Neural cell (in vitro differentiated cells): Measurements from ENCODE around the gene IGFBP4. TPM values are rescaled to one million over a fixed set of nuclear protein-coding genes. Genes with fewer than 3 reads are reported as not detected.

Source experiments
- H2AFZ ChIP-seq: fragments of 200-600, 300-800 bp; sonication (generic), shearing (Covaris generic); 2 replicates; pipeline ENCODE4 v1.6.0; 2014; ENCODE audit warnings: low read depth, mild to moderate bottlenecking, antibody characterized with exemption, low read length, moderate library complexity
- H3F3A ChIP-seq: fragments of 200-600 bp; shearing (Covaris generic); 2 replicates; pipeline ENCODE4 v1.6.1; 2016; ENCODE audit warnings: mild to moderate bottlenecking, moderate library complexity, mixed read lengths, antibody characterized with exemption, low read length; ENCODE audit not compliant: insufficient read depth, poor library complexity, severe bottlenecking
- H3K27ac ChIP-seq: fragments of 200-600, 300-800 bp; sonication (generic), shearing (Covaris generic); 2 replicates; pipeline ENCODE4 v1.5.1; 2014; ENCODE audit warnings: mild to moderate bottlenecking, low read length, moderate library complexity
- H3K27me3 ChIP-seq: fragments of 300-800, 200-600 bp; sonication (generic), shearing (Covaris generic); 2 replicates; pipeline ENCODE4 v1.6.0; 2014; ENCODE audit warnings: mild to moderate bottlenecking, low read depth, low read length, moderate library complexity; ENCODE audit not compliant: insufficient read depth
- H3K36me3 ChIP-seq: fragments of 300-800, 200-600 bp; sonication (generic), shearing (Covaris generic); 2 replicates; pipeline ENCODE4 v1.5.1; 2014; ENCODE audit warnings: mild to moderate bottlenecking, antibody characterized with exemption, low read length, moderate library complexity; ENCODE audit not compliant: insufficient read depth
- H3K4me2 ChIP-seq: fragments of 300-800, 200-600 bp; sonication (generic), shearing (Covaris generic); 2 replicates; pipeline ENCODE4 v1.6.0; 2014; ENCODE audit warnings: mild to moderate bottlenecking, low read length
- H3K4me3 ChIP-seq: fragments of 300-800, 200-600 bp; sonication (generic), shearing (Covaris generic); 2 replicates; pipeline ENCODE4 v1.5.1; 2014; ENCODE audit warnings: mild to moderate bottlenecking, low read length, moderate library complexity
- H3K79me2 ChIP-seq: fragments of 200-600 bp; shearing (Covaris generic); replicated peaks from 2 replicates; pipeline ENCODE4 v1.6.0; 2014; ENCODE audit warnings: mild to moderate bottlenecking, low read length, moderate library complexity; ENCODE audit not compliant: insufficient read depth
- H3K9ac ChIP-seq: fragments of 300-800, 200-600 bp; sonication (generic), shearing (Covaris generic); 2 replicates; pipeline ENCODE4 v1.6.1; 2016; ENCODE audit warnings: mild to moderate bottlenecking, low read length, mixed read lengths
- H3K9me2 ChIP-seq: fragments of 200-600 bp; shearing (Covaris generic); 2 replicates; pipeline ENCODE4 v1.6.1; 2016; ENCODE audit warnings: mild to moderate bottlenecking, low read length, mixed read lengths; ENCODE audit not compliant: insufficient read depth
- H3K9me3 ChIP-seq: fragments of 200-600, 300-800 bp; sonication (generic), shearing (Covaris generic); 2 replicates; pipeline ENCODE4 v1.6.1; 2016; ENCODE audit warnings: mild to moderate bottlenecking, mixed run types, low read length, moderate library complexity, mixed read lengths
- H4K20me1 ChIP-seq: fragments of 200-600 bp; shearing (Covaris generic); 2 replicates; pipeline ENCODE4 v1.6.1; 2016; ENCODE audit warnings: mild to moderate bottlenecking, mixed run types; ENCODE audit not compliant: insufficient read depth
- CTCF ChIP-seq: fragments of 450-650 bp; IDR thresholded peaks from 2 replicates; pipeline ENCODE4 v1.5.1; 2014; ENCODE audit warnings: antibody characterized with exemption, mild to moderate bottlenecking, moderate library complexity; ENCODE audit not compliant: poor library complexity, severe bottlenecking
- EP300 ChIP-seq: fragments of 450-650 bp; conservative IDR thresholded peaks from 2 replicates; pipeline ENCODE4 v1.6.1; 2014; ENCODE audit warnings: antibody characterized with exemption, mild to moderate bottlenecking, moderate library complexity; ENCODE audit not compliant: poor library complexity, severe bottlenecking
- EZH2 ChIP-seq: fragments of 200-600, 300-800 bp; shearing (Covaris generic), sonication (generic); IDR thresholded peaks from 2 replicates; pipeline ENCODE4 v1.6.1; 2014; ENCODE audit warnings: antibody characterized with exemption, low read length, borderline replicate concordance, mild to moderate bottlenecking; ENCODE audit not compliant: insufficient read depth, poor library complexity, severe bottlenecking
- MXI1 ChIP-seq: fragments of 450-650 bp; conservative IDR thresholded peaks from 2 replicates; pipeline ENCODE4 v1.6.1; 2014; ENCODE audit warnings: antibody characterized with exemption, mild to moderate bottlenecking; ENCODE audit not compliant: poor library complexity, severe bottlenecking
- POLR2AphosphoS5 ChIP-seq: IDR thresholded peaks from 2 replicates; pipeline ENCODE4 v1.6.1; 2012
- RAD21 ChIP-seq: fragments of 450-650 bp; conservative IDR thresholded peaks from 2 replicates; pipeline ENCODE4 v1.6.1; 2014; ENCODE audit warnings: antibody characterized with exemption, mild to moderate bottlenecking, moderate library complexity
- REST ChIP-seq: IDR thresholded peaks from 2 replicates; pipeline ENCODE4 v1.6.1; 2012; ENCODE audit warnings: borderline replicate concordance
- SMC3 ChIP-seq: fragments of 450-650 bp; conservative IDR thresholded peaks from 2 replicates; pipeline ENCODE4 v1.6.1; 2014; ENCODE audit warnings: antibody characterized with exemption, mild to moderate bottlenecking, moderate library complexity; ENCODE audit not compliant: poor library complexity
- TAF1 ChIP-seq: IDR thresholded peaks from 2 replicates; pipeline ENCODE4 v1.6.1; 2012; ENCODE audit warnings: low read depth
- polyA plus RNA-seq: library from polyadenylated mRNA; depleted of rRNA; stranded (reverse); fragments of >200 nt; gene quantifications from 2 replicates; pipeline ENCODE4 v1.2.3, GENCODE V29; 2014

The IGFBP4 gene
- polyA plus RNA-seq, 1 donor from 2014 or later, result 1.3 TPM

- no peaks in the 10 kb centered on the region for H4K20me1 ChIP-seq
- no peak overlapping the region for H3K9ac ChIP-seq
- no peaks in the 10 kb centered on the region for H3K9me2 ChIP-seq
- no peaks in the 10 kb centered on the region for H3F3A ChIP-seq
- no peak overlapping the region for H3K4me3 ChIP-seq
- H3K27ac ChIP-seq, result no peak overlapping the region
- TF ChIP-seq SMC3 (no peak), POLR2AphosphoS5 (no peak), MXI1 (no peak), REST (no peak), EP300 (no peak), EZH2 (no peak), CTCF (no peak), RAD21 (no peak), TAF1 (no peak)
- H2AFZ ChIP-seq, result no peak overlapping the region
- no peaks in the 10 kb centered on the region for H3K36me3 ChIP-seq
- no peak overlapping the region for H3K4me2 ChIP-seq
- H3K9me3 ChIP-seq, result no peaks in the 10 kb centered on the region
- no peaks in the 10 kb centered on the region for H3K79me2 ChIP-seq
- no peaks in the 10 kb centered on the region for H3K27me3 ChIP-seq
Measured at GRCh38 chr17:40479754-40480480, 36.7 kb downstream of the IGFBP4 start.

- Histone ChIP-seq H3F3A (no peaks in the 10 kb centered on the region), H3K9me3 (no peaks in the 10 kb centered on the region), H3K27me3 (no peaks in the 10 kb centered on the region), H2AFZ (no peak overlapping the region), H3K27ac (no peak overlapping the region), H3K4me3 (no peak overlapping the region), H3K36me3 (no peaks in the 10 kb centered on the region), H3K9ac (no peak overlapping the region), H3K79me2 (no peaks in the 10 kb centered on the region), H3K9me2 (no peaks in the 10 kb centered on the region), H4K20me1 (no peaks in the 10 kb centered on the region), H3K4me2 (no peak overlapping the region)
- TF ChIP-seq EP300, result no peak
- no peak for TF ChIP-seq EZH2
- TF ChIP-seq SMC3, result no peak
- TF ChIP-seq CTCF, result no peak
- TF ChIP-seq TAF1, result no peak
- TF ChIP-seq REST, result no peak
- TF ChIP-seq POLR2AphosphoS5, result no peak
- TF ChIP-seq MXI1, result no peak
- no peak for TF ChIP-seq RAD21
Measured at GRCh38 chr17:40480501-40481003, 37.3 kb downstream of the IGFBP4 start.
